Fibroblast of the aortic adventitia (primary cell): ENCODE results near the gene EPHB3. TPM values are rescaled to one million over a fixed set of nuclear protein-coding genes. Genes with fewer than 3 reads are reported as not detected.
A peak's percentile ranks its signal among the peaks of the same experiment; 100 is the strongest.

ENCODE experiments used
- DNase-seq: peaks from one replicate; pipeline ENCODE4 v3.0.0-alpha.2; 2010; ENCODE audit warnings: low read depth
- H3K4me3 ChIP-seq: 2 replicates; pipeline ENCODE4 v1.5.1; 2011; ENCODE audit warnings: low read depth, mild to moderate bottlenecking, control low read depth, low read length, moderate library complexity
- CTCF ChIP-seq: IDR thresholded peaks from 2 replicates; pipeline ENCODE4 v1.5.1; 2011; ENCODE audit warnings: mild to moderate bottlenecking, low read length, control low read depth, inconsistent platforms; ENCODE audit not compliant: insufficient read depth
- total RNA-seq: library from RNA; depleted of rRNA; stranded (reverse); fragments of >200 nt; gene quantifications from 2 replicates; pipeline ENCODE4 v1.2.3, GENCODE V29; 2012; ENCODE audit warnings: low replicate concordance

Gene EPHB3
- total RNA-seq, 1 donor = 2.5 TPM

- no peak overlapping the region for H3K4me3 ChIP-seq
- no peak for TF ChIP-seq CTCF
- DNase-seq = no peak
Measured at GRCh38 chr3:184558726-184559125, 2.9 kb upstream of the EPHB3 start.

GRCh38 chr3:184559336-184559735 lies 2.2 kb upstream of the EPHB3 start:
- no peak overlapping the region for H3K4me3 ChIP-seq
- no peak for DNase-seq
- TF ChIP-seq CTCF = no peak

- no peak overlapping the region for H3K4me3 ChIP-seq
- no peak for TF ChIP-seq CTCF
- DNase-seq = no peak
Measured at GRCh38 chr3:184560531-184560930, 1.1 kb upstream of the EPHB3 start.

- peak overlapping the region; percentile 73 for H3K4me3 ChIP-seq
- TF ChIP-seq CTCF = no peak
- no peak for DNase-seq
Measured at GRCh38 chr3:184561913-184562877, 610 bp downstream of the EPHB3 start.

- TF ChIP-seq CTCF = no peak
- DNase-seq = peak; percentile 46
- H3K4me3 ChIP-seq = peak overlapping the region; percentile 73
Measured at GRCh38 chr3:184562878-184563560, 1.4 kb downstream of the EPHB3 start.

- H3K4me3 ChIP-seq = peak overlapping the region; percentile 73
- no peak for TF ChIP-seq CTCF
- no peak for DNase-seq
Measured at GRCh38 chr3:184563561-184563925, 2.0 kb downstream of the EPHB3 start.
